HepG2 (cell line): ENCODE results near the gene ADAMTS13. TPM values are rescaled to one million over a fixed set of nuclear protein-coding genes. Genes with fewer than 3 reads are reported as not detected.

Experiments
- FOSL2 ChIP-seq: sonication (generic); formaldehyde crosslinking; IDR thresholded peaks from 2 replicates; pipeline ENCODE4 v1.4.0; 2020; ENCODE audit warnings: missing genetic modification reagents
- FOXA3 ChIP-seq: IDR thresholded peaks from 2 replicates; pipeline ENCODE4 v1.6.1; 2016; ENCODE audit warnings: missing genetic modification reagents, missing compliant biosample characterization
- JDP2 ChIP-seq: sonication (generic); formaldehyde crosslinking; IDR thresholded peaks from 2 replicates; pipeline ENCODE4 v1.8.1; 2022; ENCODE audit warnings: missing genetic modification reagents, borderline replicate concordance
- KDM3A ChIP-seq: IDR thresholded peaks from 2 replicates; pipeline ENCODE4 v1.6.1; 2018; ENCODE audit warnings: low read depth, missing compliant biosample characterization
- MAFG ChIP-seq: sonication (generic); formaldehyde crosslinking; IDR thresholded peaks from 2 replicates; pipeline ENCODE4 v1.5.1; 2020; ENCODE audit warnings: mild to moderate bottlenecking, missing genetic modification reagents
- NCOR1 ChIP-seq: fragments of 200-600 bp; sonication (generic); IDR thresholded peaks from 2 replicates; pipeline ENCODE4 v1.7.0; 2017; ENCODE audit warnings: antibody characterized with exemption, low read length, borderline replicate concordance
- NFIC ChIP-seq: IDR thresholded peaks from 2 replicates; pipeline ENCODE4 v1.6.1; 2012; ENCODE audit warnings: mild to moderate bottlenecking, low read length, inconsistent platforms
- SRSF1 ChIP-seq: fragments of 200-400 bp; formaldehyde crosslinking; optimal IDR thresholded peaks from 2 replicates; pipeline ENCODE3; 2017; ENCODE audit warnings: mild to moderate bottlenecking, low read depth, low read length, moderate library complexity
- ZBTB42 ChIP-seq: sonication (generic); formaldehyde crosslinking; IDR thresholded peaks from 2 replicates; pipeline ENCODE4 v1.5.0; 2020; ENCODE audit warnings: mild to moderate bottlenecking, missing genetic modification reagents
- ZBTB7A ChIP-seq: sonication (generic); formaldehyde crosslinking; IDR thresholded peaks from 2 replicates; pipeline ENCODE4 v1.8.0; 2022; ENCODE audit warnings: mild to moderate bottlenecking, missing genetic modification reagents
- ZNF317 ChIP-seq: sonication (generic); formaldehyde crosslinking; IDR thresholded peaks from 2 replicates; pipeline ENCODE4 v1.5.0; 2020; ENCODE audit warnings: mild to moderate bottlenecking, missing genetic modification reagents
- ZNF354B ChIP-seq: sonication (generic); formaldehyde crosslinking; IDR thresholded peaks from 2 replicates; pipeline ENCODE4 v1.8.0; 2022; ENCODE audit warnings: mild to moderate bottlenecking, missing genetic modification reagents
- ZNF557 ChIP-seq: sonication (generic); formaldehyde crosslinking; IDR thresholded peaks from 2 replicates; pipeline ENCODE4 v1.4.0; 2020; ENCODE audit warnings: missing genetic modification reagents
- ZNF703 ChIP-seq: sonication (generic); formaldehyde crosslinking; IDR thresholded peaks from 2 replicates; pipeline ENCODE4 v1.5.1; 2020; ENCODE audit warnings: missing genetic modification reagents, mild to moderate bottlenecking, moderate library complexity, borderline replicate concordance
- ZSCAN21 ChIP-seq: sonication (generic); formaldehyde crosslinking; IDR thresholded peaks from 2 replicates; pipeline ENCODE4 v1.8.0; 2022; ENCODE audit warnings: mild to moderate bottlenecking, missing genetic modification reagents, moderate library complexity, borderline replicate concordance
- polyA plus RNA-seq, 8 experiments: library from polyadenylated mRNA; depleted of rRNA in 3 of 8; stranded (reverse) in 7 of 8; unstranded in 1 of 8; fragments of >200 nt; fragmentation: Illumina TruSeq in 4 of 8; extraction: Trizol in 4 of 8; gene quantifications; 2 replicates each; pipeline versions ENCODE4 v1.2.1 to v1.2.3, GENCODE V29; 2011 to 2016; ENCODE audit warnings: low read depth in 4 of 8, missing spikeins in 1 of 8, mixed read lengths in 1 of 8; ENCODE audit not compliant: insufficient read depth in 1 of 8
- total RNA-seq, 5 experiments: library from RNA; depleted of rRNA; stranded (reverse); fragments of >200 nt; fragmentation: Illumina TruSeq; extraction: Trizol; gene quantifications; 2 replicates each; pipeline ENCODE4 v1.2.3, GENCODE V29; 2016; ENCODE audit warnings: low read depth in 1 of 5
- TF ChIP-seq, protein P1 (sequence below): sonication (generic); formaldehyde crosslinking; conservative IDR thresholded peaks from 2 replicates; pipeline ENCODE4 v1.8.0; 2022; ENCODE audit warnings: low read depth, missing genetic modification reagents
- TF ChIP-seq, protein P2 (sequence below): sonication (generic); formaldehyde crosslinking; IDR thresholded peaks from 2 replicates; pipeline ENCODE4 v1.5.0; 2020; ENCODE audit warnings: missing genetic modification reagents
- TF ChIP-seq, protein P3 (sequence below): sonication (generic); formaldehyde crosslinking; IDR thresholded peaks from 2 replicates; pipeline ENCODE4 v1.4.0; 2020; ENCODE audit warnings: low read depth, mild to moderate bottlenecking, missing genetic modification reagents
- TF ChIP-seq, protein P4 (sequence below): sonication (generic); formaldehyde crosslinking; IDR thresholded peaks from 2 replicates; pipeline ENCODE4 v1.5.1; 2020; ENCODE audit warnings: mild to moderate bottlenecking, moderate library complexity, missing genetic modification reagents
- TF ChIP-seq, protein P5 (sequence below): IDR thresholded peaks from 2 replicates; pipeline ENCODE4 v1.6.1; 2016; ENCODE audit warnings: missing compliant biosample characterization, missing genetic modification reagents, borderline replicate concordance
- TF ChIP-seq, protein P6 (sequence below): sonication (generic); formaldehyde crosslinking; IDR thresholded peaks from 2 replicates; pipeline ENCODE4 v1.8.1; 2022; ENCODE audit warnings: mild to moderate bottlenecking, missing genetic modification reagents

The ADAMTS13 gene
- total and polyA plus RNA-seq, 2 of the 13 experiments (the other 11 are each of a cell fraction or from before 2014, with no cell fraction given), result 0.91 to 4.5 TPM

DNA sequence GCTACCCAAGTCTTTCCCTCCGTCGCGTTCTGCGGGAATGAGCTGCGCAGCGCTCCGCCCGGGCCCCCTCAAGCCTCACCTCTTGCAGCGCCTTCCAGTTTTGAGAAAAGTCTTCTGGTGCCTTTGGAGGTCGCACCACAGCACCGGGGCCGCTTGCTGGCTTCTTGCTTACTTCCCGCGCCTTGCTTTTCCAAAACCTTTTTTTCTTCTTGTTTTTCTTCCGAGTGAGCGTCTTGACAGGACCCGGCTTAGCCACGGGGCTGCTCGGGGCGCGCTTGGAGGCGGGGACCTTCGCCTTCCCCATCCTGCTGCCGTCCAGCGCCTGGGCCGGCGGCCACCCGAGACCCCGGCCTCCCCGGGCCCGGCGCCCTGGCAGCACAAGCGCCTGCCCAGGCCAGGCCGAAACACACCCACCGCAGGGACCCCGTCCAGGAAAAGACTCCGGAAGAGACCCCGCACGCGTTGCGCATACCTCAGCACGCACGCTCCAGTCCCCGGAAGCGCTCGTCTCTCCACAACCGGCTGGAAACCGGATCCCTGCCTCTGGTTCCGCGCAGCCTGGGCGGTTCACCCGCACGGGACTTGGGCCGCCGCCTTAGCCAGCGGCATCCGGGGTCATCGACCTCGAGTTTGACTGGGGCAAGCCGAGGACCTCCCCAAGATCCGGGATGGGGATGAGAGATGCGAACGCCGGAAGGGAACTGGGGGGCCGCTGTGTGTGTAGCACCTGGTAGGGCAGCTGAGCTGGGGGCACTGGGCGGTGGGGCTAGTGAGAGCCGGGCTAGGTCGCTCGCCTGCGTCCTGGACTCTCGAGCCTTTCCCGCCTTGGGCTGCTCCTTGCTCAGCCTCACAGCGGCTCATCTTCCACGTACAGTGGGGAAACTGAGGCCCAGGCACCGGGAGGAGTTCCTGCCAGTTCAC, 4.4 kb upstream of the ADAMTS13 start, which contains the start of gene REXO4 (continued):
- TF ChIP-seq, protein P1, sequence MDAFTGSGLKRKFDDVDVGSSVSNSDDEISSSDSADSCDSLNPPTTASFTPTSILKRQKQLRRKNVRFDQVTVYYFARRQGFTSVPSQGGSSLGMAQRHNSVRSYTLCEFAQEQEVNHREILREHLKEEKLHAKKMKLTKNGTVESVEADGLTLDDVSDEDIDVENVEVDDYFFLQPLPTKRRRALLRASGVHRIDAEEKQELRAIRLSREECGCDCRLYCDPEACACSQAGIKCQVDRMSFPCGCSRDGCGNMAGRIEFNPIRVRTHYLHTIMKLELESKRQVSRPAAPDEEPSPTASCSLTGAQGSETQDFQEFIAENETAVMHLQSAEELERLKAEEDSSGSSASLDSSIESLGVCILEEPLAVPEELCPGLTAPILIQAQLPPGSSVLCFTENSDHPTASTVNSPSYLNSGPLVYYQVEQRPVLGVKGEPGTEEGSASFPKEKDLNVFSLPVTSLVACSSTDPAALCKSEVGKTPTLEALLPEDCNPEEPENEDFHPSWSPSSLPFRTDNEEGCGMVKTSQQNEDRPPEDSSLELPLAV (CRISPR knock-in tag), result 0 out of 2 replicates have a peak, but pooled peaks have one; percentile 48
- TF ChIP-seq ZNF703 (CRISPR knock-in tag) (no peak), FOXA3 (peak; percentile 68; the same call in 1 of the 2 replicates), ZBTB7A (CRISPR knock-in tag) (peak; percentile 72; the same call in 1 of the 2 replicates), JDP2 (CRISPR knock-in tag) (no peak; the same call in 1 of the 2 replicates), MAFG (CRISPR knock-in tag) (0 out of 2 replicates have a peak, but pooled peaks have one; percentile 46), ZSCAN21 (CRISPR knock-in tag) (peak; percentile 90; the same call in 1 of the 2 replicates), NCOR1 (peak; percentile 26; the same call in 1 of the 2 replicates), ZNF317 (CRISPR knock-in tag) (peak; percentile 78), FOSL2 (CRISPR knock-in tag) (peak; percentile 55; the same call in 1 of the 2 replicates), ZNF557 (no peak), SRSF1 (peak; percentile 63), KDM3A (CRISPR knock-in tag) (peak; percentile 78), ZNF354B (CRISPR knock-in tag) (no peak), ZBTB42 (CRISPR knock-in tag) (0 out of 2 replicates have a peak, but pooled peaks have one; percentile 52), NFIC (no peak)
- TF ChIP-seq, protein P2, sequence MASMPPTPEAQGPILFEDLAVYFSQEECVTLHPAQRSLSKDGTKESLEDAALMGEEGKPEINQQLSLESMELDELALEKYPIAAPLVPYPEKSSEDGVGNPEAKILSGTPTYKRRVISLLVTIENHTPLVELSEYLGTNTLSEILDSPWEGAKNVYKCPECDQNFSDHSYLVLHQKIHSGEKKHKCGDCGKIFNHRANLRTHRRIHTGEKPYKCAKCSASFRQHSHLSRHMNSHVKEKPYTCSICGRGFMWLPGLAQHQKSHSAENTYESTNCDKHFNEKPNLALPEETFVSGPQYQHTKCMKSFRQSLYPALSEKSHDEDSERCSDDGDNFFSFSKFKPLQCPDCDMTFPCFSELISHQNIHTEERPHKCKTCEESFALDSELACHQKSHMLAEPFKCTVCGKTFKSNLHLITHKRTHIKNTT (CRISPR knock-in tag), result no peak
- TF ChIP-seq, protein P3, sequence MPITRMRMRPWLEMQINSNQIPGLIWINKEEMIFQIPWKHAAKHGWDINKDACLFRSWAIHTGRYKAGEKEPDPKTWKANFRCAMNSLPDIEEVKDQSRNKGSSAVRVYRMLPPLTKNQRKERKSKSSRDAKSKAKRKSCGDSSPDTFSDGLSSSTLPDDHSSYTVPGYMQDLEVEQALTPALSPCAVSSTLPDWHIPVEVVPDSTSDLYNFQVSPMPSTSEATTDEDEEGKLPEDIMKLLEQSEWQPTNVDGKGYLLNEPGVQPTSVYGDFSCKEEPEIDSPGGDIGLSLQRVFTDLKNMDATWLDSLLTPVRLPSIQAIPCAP (CRISPR knock-in tag), result no peak
- TF ChIP-seq, protein P4, sequence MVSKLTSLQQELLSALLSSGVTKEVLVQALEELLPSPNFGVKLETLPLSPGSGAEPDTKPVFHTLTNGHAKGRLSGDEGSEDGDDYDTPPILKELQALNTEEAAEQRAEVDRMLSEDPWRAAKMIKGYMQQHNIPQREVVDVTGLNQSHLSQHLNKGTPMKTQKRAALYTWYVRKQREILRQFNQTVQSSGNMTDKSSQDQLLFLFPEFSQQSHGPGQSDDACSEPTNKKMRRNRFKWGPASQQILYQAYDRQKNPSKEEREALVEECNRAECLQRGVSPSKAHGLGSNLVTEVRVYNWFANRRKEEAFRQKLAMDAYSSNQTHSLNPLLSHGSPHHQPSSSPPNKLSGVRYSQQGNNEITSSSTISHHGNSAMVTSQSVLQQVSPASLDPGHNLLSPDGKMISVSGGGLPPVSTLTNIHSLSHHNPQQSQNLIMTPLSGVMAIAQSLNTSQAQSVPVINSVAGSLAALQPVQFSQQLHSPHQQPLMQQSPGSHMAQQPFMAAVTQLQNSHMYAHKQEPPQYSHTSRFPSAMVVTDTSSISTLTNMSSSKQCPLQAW (CRISPR knock-in tag), result peak; percentile 95
- TF ChIP-seq, protein P5, sequence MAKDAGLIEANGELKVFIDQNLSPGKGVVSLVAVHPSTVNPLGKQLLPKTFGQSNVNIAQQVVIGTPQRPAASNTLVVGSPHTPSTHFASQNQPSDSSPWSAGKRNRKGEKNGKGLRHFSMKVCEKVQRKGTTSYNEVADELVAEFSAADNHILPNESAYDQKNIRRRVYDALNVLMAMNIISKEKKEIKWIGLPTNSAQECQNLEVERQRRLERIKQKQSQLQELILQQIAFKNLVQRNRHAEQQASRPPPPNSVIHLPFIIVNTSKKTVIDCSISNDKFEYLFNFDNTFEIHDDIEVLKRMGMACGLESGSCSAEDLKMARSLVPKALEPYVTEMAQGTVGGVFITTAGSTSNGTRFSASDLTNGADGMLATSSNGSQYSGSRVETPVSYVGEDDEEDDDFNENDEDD (CRISPR knock-in tag), result peak; percentile 65; the same call in 1 of the 2 replicates
- TF ChIP-seq, protein P6, sequence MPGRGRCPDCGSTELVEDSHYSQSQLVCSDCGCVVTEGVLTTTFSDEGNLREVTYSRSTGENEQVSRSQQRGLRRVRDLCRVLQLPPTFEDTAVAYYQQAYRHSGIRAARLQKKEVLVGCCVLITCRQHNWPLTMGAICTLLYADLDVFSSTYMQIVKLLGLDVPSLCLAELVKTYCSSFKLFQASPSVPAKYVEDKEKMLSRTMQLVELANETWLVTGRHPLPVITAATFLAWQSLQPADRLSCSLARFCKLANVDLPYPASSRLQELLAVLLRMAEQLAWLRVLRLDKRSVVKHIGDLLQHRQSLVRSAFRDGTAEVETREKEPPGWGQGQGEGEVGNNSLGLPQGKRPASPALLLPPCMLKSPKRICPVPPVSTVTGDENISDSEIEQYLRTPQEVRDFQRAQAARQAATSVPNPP (CRISPR knock-in tag), result peak; percentile 44; the same call in 1 of the 2 replicates
